Fibroblast of villous mesenchyme (primary cell): ENCODE measurements around the gene YJU2. TPM values are rescaled to one million over a fixed set of nuclear protein-coding genes. Genes with fewer than 3 reads are reported as not detected.

Experiments
- DNase-seq: peaks from one replicate; pipeline ENCODE4 v3.0.0-alpha.2; 2010; ENCODE audit warnings: low read depth
- H3K4me3 ChIP-seq: 2 replicates; pipeline ENCODE4 v1.5.1; 2011; ENCODE audit warnings: low read depth, mild to moderate bottlenecking, low read length
- total RNA-seq: library from RNA; depleted of rRNA; stranded (reverse); fragments of >200 nt; gene quantifications from 2 replicates; pipeline ENCODE4 v1.2.3, GENCODE V29; 2012
- TF ChIP-seq, protein P1 (sequence below): IDR thresholded peaks from 2 replicates; pipeline ENCODE4 v1.5.1; 2012; ENCODE audit warnings: low read depth, mild to moderate bottlenecking, low read length; ENCODE audit not compliant: insufficient read depth

The YJU2 gene
- total RNA-seq, 1 donor, result 13.0 TPM

GRCh38 chr19:4260613-4261191 lies 13.8 kb downstream of the YJU2 start:
- no peak overlapping the region for H3K4me3 ChIP-seq
- TF ChIP-seq, protein P1, sequence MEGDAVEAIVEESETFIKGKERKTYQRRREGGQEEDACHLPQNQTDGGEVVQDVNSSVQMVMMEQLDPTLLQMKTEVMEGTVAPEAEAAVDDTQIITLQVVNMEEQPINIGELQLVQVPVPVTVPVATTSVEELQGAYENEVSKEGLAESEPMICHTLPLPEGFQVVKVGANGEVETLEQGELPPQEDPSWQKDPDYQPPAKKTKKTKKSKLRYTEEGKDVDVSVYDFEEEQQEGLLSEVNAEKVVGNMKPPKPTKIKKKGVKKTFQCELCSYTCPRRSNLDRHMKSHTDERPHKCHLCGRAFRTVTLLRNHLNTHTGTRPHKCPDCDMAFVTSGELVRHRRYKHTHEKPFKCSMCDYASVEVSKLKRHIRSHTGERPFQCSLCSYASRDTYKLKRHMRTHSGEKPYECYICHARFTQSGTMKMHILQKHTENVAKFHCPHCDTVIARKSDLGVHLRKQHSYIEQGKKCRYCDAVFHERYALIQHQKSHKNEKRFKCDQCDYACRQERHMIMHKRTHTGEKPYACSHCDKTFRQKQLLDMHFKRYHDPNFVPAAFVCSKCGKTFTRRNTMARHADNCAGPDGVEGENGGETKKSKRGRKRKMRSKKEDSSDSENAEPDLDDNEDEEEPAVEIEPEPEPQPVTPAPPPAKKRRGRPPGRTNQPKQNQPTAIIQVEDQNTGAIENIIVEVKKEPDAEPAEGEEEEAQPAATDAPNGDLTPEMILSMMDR, result no peak
- no peak for DNase-seq

DNA sequence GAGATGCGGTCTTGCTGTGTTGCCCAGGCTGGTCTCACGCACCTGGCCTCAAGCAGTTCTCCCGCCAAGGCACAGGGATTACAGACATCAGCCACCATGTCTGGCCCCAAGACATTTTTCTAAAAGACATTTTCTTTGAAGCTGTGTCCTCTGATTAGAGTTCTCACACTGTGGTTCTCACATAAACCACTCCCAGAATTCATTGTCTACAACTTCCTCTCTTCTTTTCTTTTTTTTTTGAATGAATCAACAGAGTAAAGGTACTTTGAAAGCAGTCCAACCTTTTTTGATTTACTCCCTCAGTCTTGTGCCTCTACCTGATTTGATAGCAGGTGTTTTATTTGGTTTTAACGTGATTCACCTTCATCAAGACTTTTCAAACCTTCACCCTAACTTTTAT lies 17.9 kb downstream of the YJU2 start:
- TF ChIP-seq, protein P1, result no peak
- no peak overlapping the region for H3K4me3 ChIP-seq
- no peak for DNase-seq

DNA sequence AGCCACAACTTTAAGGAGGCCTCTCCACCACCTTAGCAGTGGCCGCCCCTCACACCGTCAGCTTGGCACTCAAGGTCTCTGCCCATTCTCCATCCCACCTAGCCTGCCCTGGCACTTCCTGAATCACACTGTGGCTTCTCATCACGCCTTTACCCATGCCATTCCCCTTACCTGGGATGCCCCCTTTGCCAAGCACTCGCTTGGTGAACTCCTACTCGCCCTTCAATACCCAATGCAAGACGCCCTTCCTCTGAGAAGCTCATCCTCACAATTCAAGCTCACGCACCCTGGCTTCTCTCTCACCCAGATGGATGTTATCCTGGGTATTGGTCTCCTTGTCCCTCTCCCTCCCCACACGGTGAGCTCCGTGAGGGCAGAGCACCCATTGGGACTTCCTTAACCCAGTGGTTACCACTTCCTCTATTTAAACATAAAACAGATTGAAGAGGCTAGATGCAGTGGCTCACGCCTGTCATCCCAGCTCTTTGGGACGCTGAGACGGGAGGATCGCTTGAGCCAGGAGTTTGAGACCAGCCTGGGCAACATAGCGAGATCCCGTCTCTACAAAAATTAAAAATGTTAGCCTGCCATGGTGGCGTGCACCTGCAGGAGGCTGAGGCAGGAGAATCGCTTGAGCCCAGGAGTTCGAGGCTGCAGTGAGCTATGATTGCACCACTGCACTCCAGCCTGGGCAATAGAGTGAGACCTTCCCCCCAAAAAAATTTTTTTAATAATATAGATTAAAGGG lies 19.5 kb downstream of the YJU2 start:
- TF ChIP-seq, protein P1, result no peak
- H3K4me3 ChIP-seq, result no peak overlapping the region
- DNase-seq, result no peak

DNA sequence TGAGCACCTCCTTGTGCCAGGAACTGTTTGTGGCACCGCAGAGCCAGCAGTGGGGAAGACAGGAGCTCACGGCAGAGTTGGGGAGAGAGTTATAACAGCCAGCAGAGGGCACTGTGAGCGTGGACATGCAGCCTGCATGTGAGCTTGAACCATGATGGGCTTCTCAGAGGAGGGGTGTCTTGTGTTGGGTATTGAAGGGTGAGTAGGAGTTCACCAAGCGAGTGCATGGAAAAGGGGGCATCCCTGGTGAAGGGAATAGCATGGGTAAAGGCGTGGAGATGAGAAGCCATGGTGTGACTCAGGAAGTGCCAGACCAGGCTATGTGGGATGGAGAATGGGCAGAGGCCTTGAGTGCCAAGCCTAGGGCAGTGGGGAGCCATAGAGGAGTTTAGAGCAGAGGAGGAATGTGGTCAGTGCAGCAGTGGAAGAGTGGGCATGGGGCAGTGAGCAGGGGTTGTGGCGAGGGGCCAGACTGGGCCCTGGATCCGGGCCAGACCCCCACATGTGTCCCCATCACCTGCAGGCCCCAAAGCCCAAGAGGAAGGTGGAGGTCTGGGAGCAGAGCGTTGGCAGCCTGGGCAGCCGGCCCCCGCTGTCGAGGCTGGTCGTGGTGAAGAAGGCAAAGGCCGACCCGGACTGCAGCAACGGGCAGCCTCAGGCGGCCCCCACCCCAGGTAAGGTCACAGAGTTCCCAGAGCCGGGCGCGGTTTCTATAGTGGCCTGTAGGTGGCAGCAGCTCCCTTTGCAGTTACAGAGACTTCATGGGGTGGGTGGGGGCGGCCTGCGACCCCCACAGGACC lies 20.4 kb downstream of the YJU2 start:
- no peak overlapping the region for H3K4me3 ChIP-seq
- peak; percentile 37 for DNase-seq
- TF ChIP-seq, protein P1, result peak; percentile 81

- no peak for DNase-seq
- TF ChIP-seq, protein P1, result no peak
- no peak overlapping the region for H3K4me3 ChIP-seq
These were observed 21.3 kb downstream of the YJU2 start for GRCh38 chr19:4267901-4268815.

DNA sequence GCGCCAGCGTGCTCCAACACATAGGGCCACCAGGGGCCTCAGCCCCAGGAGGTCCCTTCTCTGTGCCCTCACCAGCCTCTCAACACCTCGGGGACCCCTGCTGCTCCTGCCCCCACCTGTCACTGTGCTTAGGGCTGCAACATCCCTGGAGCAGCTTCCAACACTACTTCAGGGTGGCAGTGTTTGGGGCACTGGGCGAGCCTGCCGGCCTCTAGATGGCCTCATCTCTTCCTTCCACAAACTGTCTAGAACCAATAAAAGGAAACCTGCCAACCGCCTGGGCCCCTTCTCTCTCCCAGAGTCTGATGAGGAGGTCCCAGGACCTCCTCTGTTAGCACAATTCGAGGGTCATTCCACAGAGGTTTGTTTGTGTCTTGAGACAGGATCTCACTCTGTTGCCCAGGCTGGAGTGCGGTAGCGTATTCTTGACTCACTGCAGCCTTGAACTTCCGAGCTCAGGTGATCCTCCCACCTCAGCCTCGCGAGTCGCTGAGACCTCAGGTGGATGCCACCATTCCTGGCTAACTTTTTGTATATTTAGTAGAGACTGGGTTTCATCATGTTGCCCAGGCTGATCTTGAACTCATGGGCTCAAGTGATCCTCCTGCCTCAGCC lies 22.0 kb downstream of the YJU2 start:
- no peak for DNase-seq
- TF ChIP-seq, protein P1, result no peak
- no peak overlapping the region for H3K4me3 ChIP-seq
